A549 (cell line): ENCODE data around the gene TOMM20.

Experiments used
- CTCF ChIP-seq: fragments of >200 bp; sonication (Bioruptor Twin); formaldehyde crosslinking; IDR thresholded peaks from 3 replicates; pipeline ENCODE4 v1.5.1; 2016
- EHMT2 ChIP-seq: fragments of 200-600 bp; sonication (generic); IDR thresholded peaks from 2 replicates; pipeline ENCODE4 v1.6.1; 2016; ENCODE audit warnings: antibody characterized with exemption, low read depth, mild to moderate bottlenecking, moderate library complexity
- MYC ChIP-seq: IDR thresholded peaks from 2 replicates; pipeline ENCODE4 v1.6.1; 2012; ENCODE audit warnings: mild to moderate bottlenecking, inconsistent platforms, low read length, improper control_type of control experiment, borderline replicate concordance

- TF ChIP-seq EHMT2 (no peak), MYC (no peak), CTCF (no peak)
Observed at GRCh38 chr1:235112297-235113182, 16.1 kb downstream of the TOMM20 start.
